Measurements from ENCODE around the gene PLB1. TPM values are rescaled to one million over a fixed set of nuclear protein-coding genes. Genes with fewer than 3 reads are reported as not detected.

PLB1 gene
- total RNA-seq, 2 experiments from 2014 or later = not detected

DNA sequence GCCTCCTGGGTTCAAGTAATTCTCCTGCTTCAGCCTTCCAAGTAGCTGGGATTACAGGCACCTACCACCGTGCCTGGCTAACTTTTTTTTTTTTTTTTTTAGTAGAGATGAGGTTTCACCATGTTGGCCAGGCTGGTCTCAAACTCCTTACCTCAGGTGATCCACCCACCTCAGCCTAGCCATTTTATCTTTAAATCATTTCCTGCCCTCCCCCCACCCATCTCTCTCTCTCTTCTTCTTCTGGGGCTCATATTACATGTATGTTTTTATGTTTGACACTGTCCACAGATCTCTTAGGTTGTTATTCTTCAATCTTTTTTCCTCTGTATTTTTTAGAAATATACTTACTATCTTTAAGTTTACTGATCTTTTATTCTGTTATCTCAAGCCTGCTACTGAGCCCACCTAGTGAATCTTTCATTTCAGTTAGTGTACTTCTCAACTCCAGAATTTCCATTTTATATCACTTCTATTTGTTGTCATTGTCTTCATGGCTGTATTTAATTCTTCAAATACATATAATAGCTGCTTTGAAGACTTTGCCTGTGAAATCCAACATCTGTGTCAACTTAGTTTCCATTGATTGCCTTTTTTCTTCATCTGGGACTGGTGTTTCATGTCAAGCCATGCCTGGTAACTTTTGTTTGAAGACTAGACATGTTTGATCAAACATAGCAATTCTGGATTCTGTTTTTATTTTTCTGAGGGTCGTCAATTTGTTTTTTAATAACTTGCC, 16.2 kb downstream of the PLB1 start:
- Histone ChIP-seq H2AFZ (ENCODE audit: low read length) (no peak overlapping the region), H3K79me2 (ENCODE audit: insufficient read depth, low read depth, low read length) (no peaks in the 10 kb centered on the region), H3K4me3 (ENCODE audit: low read depth, low read length, poor library complexity, severe bottlenecking) (no peak overlapping the region), H3K4me1 (ENCODE audit: insufficient read depth, low read length, poor library complexity, severe bottlenecking) (no peaks in the 10 kb centered on the region), H3K9me2 (ENCODE audit: insufficient read depth, low read length) (no peaks in the 10 kb centered on the region), H3K36me3 (ENCODE audit: insufficient read depth, low read length) (no peaks in the 10 kb centered on the region), H3K27ac (ENCODE audit: low read depth, low read length, poor library complexity, severe bottlenecking) (no peak overlapping the region), H3K4me2 (ENCODE audit: low read length) (no peak overlapping the region), H3K9me3 (ENCODE audit: low read length) (no peaks in the 10 kb centered on the region), H4K20me1 (ENCODE audit: insufficient read depth, low read length) (no peaks in the 10 kb centered on the region)
- DNase-seq (ENCODE audit: low spot score) = no peak
- no TSS peak for BruUV-seq (replicated peaks)
- POLR2A ChIA-PET = no interaction called here
- CTCF ChIA-PET (ENCODE audit: unreplicated experiment) = no interaction called here
- intact Hi-C loops (cut with micrococcal nuclease; ENCODE audit: unreplicated experiment) = no loop called here
- TF ChIP-seq EZH2phosphoT487 (IDR thresholded peaks at IDR 0.05; ENCODE audit: borderline replicate concordance, low read depth, low read length) = no peak

DNA sequence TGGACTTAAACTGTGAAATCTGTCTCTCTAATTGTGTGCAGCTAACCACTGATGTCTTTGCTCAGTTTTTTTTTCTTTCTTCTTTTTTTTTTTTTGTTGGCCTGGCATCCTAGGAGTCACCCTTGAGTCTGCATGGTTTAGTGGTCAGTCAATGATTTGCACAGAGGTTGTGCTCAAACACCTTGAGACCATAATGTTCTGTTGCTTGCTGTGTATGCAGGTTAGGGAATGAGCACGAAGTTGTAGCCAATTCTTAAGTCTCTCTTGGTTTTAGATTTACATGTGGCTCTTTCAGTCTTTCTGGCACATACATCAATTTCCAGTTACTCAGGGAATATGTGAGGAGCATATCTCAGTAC, 16.7 kb downstream of the PLB1 start:
- Histone ChIP-seq H3K79me2 (ENCODE audit: insufficient read depth, low read depth, low read length) (no peaks in the 10 kb centered on the region), H3K4me3 (ENCODE audit: low read depth, low read length, poor library complexity, severe bottlenecking) (no peak overlapping the region), H2AFZ (ENCODE audit: low read length) (no peak overlapping the region), H3K27ac (ENCODE audit: low read depth, low read length, poor library complexity, severe bottlenecking) (no peak overlapping the region), H3K9me2 (ENCODE audit: insufficient read depth, low read length) (no peaks in the 10 kb centered on the region), H3K4me2 (ENCODE audit: low read length) (no peak overlapping the region), H3K36me3 (ENCODE audit: insufficient read depth, low read length) (no peaks in the 10 kb centered on the region), H3K9me3 (ENCODE audit: low read length) (no peaks in the 10 kb centered on the region), H3K4me1 (ENCODE audit: insufficient read depth, low read length, poor library complexity, severe bottlenecking) (no peaks in the 10 kb centered on the region), H4K20me1 (ENCODE audit: insufficient read depth, low read length) (no peaks in the 10 kb centered on the region)
- no TSS peak for BruUV-seq (replicated peaks)
- no peak for DNase-seq (ENCODE audit: low spot score)
- POLR2A ChIA-PET = no interaction called here
- CTCF ChIA-PET (ENCODE audit: unreplicated experiment) = no interaction called here
- intact Hi-C loops (cut with micrococcal nuclease; ENCODE audit: unreplicated experiment) = no loop called here
- TF ChIP-seq EZH2phosphoT487 (IDR thresholded peaks at IDR 0.05; ENCODE audit: borderline replicate concordance, low read depth, low read length) = no peak
- TF ChIP-seq, protein P1, sequence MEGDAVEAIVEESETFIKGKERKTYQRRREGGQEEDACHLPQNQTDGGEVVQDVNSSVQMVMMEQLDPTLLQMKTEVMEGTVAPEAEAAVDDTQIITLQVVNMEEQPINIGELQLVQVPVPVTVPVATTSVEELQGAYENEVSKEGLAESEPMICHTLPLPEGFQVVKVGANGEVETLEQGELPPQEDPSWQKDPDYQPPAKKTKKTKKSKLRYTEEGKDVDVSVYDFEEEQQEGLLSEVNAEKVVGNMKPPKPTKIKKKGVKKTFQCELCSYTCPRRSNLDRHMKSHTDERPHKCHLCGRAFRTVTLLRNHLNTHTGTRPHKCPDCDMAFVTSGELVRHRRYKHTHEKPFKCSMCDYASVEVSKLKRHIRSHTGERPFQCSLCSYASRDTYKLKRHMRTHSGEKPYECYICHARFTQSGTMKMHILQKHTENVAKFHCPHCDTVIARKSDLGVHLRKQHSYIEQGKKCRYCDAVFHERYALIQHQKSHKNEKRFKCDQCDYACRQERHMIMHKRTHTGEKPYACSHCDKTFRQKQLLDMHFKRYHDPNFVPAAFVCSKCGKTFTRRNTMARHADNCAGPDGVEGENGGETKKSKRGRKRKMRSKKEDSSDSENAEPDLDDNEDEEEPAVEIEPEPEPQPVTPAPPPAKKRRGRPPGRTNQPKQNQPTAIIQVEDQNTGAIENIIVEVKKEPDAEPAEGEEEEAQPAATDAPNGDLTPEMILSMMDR (conservative IDR thresholded peaks at IDR 0.05; ENCODE audit: low read length) = no peak

DNA sequence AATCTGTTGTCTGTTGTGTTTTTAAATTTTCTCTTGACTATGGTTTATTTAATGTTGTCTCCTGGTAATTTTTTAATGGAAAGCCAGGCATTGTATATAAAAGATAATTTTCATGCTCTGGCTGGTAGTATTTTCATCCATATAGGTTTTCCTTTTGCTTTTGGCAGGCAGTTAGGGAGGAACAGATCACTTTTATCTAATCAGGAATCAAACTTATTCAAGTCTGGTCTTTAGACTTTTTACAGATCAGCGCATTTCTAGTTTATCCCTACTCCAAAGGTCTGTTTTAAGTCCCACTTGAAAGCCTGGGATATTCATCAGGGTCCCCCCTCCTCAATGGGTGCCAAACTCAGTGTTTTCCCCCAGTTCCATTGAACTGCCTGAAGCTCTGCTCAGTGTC, 17.2 kb downstream of the PLB1 start:
- no peak for DNase-seq (ENCODE audit: low spot score)
- BruUV-seq (replicated peaks) = no TSS peak
- no peaks in the 10 kb centered on the region for H3K79me2 ChIP-seq (ENCODE audit: insufficient read depth, low read depth, low read length)
- H2AFZ ChIP-seq (ENCODE audit: low read length) = no peak overlapping the region
- no peak overlapping the region for H3K4me3 ChIP-seq (ENCODE audit: low read depth, low read length, poor library complexity, severe bottlenecking)
- no peaks in the 10 kb centered on the region for H3K9me2 ChIP-seq (ENCODE audit: insufficient read depth, low read length)
- no peaks in the 10 kb centered on the region for H3K4me1 ChIP-seq (ENCODE audit: insufficient read depth, low read length, poor library complexity, severe bottlenecking)
- H3K9me3 ChIP-seq (ENCODE audit: low read length) = no peaks in the 10 kb centered on the region
- ChIA-PET POLR2A (interaction anchor here (0.6 kb wide), 1 partner anchor 14 kb away, joined by 4 read pairs; no protein-coding TSS in a partner anchor), CTCF (ENCODE audit: unreplicated experiment) (no interaction called here)
- no peak overlapping the region for H3K4me2 ChIP-seq (ENCODE audit: low read length)
- intact Hi-C loops (cut with micrococcal nuclease; ENCODE audit: unreplicated experiment) = no loop called here
- no peak overlapping the region for H3K27ac ChIP-seq (ENCODE audit: low read depth, low read length, poor library complexity, severe bottlenecking)
- no peak for TF ChIP-seq EZH2phosphoT487 (IDR thresholded peaks at IDR 0.05; ENCODE audit: borderline replicate concordance, low read depth, low read length)
- TF ChIP-seq, protein P1 (conservative IDR thresholded peaks at IDR 0.05; ENCODE audit: low read length) = no peak
- no peaks in the 10 kb centered on the region for H4K20me1 ChIP-seq (ENCODE audit: insufficient read depth, low read length)
- H3K36me3 ChIP-seq (ENCODE audit: insufficient read depth, low read length) = no peaks in the 10 kb centered on the region
